ENCODE data around the gene TIMM50.

DNA sequence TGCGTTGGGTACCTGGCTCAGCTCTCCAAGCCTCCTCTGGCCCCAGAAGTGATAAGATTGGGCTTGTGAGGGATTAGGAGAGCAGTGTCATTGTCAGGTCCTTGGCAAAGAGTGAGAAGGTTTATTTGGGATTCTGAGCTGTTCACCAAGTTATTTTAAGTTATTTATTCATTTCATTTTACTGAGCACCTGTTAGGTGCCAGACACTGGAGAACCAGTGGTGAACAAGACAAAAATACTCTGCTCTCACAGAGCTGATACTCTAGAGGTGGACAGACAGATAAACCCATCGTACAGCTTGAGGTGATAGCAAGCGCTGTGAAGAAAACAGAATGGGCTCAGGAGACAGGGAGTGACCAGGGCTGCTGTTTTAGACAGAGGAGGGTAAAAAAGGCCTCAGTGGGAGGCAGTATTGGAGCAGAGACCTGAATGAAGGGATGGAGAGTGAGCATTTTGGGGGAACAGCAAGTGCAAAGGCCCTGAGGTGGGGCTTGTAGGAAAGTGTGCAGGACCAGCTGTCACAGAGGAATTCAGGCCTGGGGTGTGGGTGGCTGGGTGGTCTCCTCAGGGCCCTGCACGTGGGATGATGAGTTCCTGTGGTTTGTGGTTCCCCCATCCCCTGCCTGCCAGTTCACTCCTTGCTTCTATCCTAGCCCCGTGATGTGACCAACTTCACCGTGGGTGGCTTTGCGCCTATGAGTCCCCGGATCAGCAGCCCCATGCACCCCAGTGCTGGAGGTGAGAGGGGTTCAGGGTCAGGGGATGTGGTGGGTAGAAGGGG, 8.7 kb upstream of the TIMM50 start:
- TF ChIP-seq, protein P1, sequence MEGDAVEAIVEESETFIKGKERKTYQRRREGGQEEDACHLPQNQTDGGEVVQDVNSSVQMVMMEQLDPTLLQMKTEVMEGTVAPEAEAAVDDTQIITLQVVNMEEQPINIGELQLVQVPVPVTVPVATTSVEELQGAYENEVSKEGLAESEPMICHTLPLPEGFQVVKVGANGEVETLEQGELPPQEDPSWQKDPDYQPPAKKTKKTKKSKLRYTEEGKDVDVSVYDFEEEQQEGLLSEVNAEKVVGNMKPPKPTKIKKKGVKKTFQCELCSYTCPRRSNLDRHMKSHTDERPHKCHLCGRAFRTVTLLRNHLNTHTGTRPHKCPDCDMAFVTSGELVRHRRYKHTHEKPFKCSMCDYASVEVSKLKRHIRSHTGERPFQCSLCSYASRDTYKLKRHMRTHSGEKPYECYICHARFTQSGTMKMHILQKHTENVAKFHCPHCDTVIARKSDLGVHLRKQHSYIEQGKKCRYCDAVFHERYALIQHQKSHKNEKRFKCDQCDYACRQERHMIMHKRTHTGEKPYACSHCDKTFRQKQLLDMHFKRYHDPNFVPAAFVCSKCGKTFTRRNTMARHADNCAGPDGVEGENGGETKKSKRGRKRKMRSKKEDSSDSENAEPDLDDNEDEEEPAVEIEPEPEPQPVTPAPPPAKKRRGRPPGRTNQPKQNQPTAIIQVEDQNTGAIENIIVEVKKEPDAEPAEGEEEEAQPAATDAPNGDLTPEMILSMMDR (IDR thresholded peaks at IDR 0.05) = no peak
- TF ChIP-seq POLR2A (IDR thresholded peaks at IDR 0.05) = no peak
